ENCODE results near the gene C5orf52. TPM values are rescaled to one million over a fixed set of nuclear protein-coding genes. Genes with fewer than 3 reads are reported as not detected.

Gene C5orf52
- total and polyA plus RNA-seq, 2 experiments from 2014 or later = not detected

- Histone ChIP-seq H3K4me2 (no peak overlapping the region), H3F3A (replicated peaks; ENCODE audit: low read depth) (no peaks in the 10 kb centered on the region), H3K4me3 (no peak overlapping the region), H4K20me1 (replicated peaks; ENCODE audit: insufficient read depth) (no peaks in the 10 kb centered on the region), H2AFZ (no peak overlapping the region), H3K27ac (ENCODE audit: low read depth) (no peak overlapping the region), H3K36me3 (ENCODE audit: insufficient read depth) (no peaks in the 10 kb centered on the region), H3K9me2 (ENCODE audit: insufficient read depth) (no peaks in the 10 kb centered on the region), H3K4me1 (ENCODE audit: insufficient read depth) (peaks cover 6% of the 10 kb centered on the region; the same call in 1 of the 2 replicates), H3K27me3 (ENCODE audit: insufficient read depth) (peaks cover 40% of the 10 kb centered on the region), H3K79me2 (replicated peaks; ENCODE audit: insufficient read depth) (no peaks in the 10 kb centered on the region)
- no peaks in the 10 kb centered on the region for H3K36me3 Mint-ChIP-seq (ENCODE audit: low read depth)
- no peak overlapping the region for H3K4me3 Mint-ChIP-seq
- DNase-seq (ENCODE audit: low spot score) (no peak), ATAC-seq (no peak)
- H3K9me3 Mint-ChIP-seq = peaks cover 7% of the 10 kb centered on the region; the same call in 1 of the 3 replicates
- TF ChIP-seq EZH2phosphoT487 (IDR thresholded peaks at IDR 0.05; ENCODE audit: unreplicated experiment) (no peak), POLR2AphosphoS5 (IDR thresholded peaks at IDR 0.05; ENCODE audit: low read depth) (no peak), ZNF331 (CRISPR knock-in tag; IDR thresholded peaks at IDR 0.05; ENCODE audit: low read depth) (no peak), JUNB (IDR thresholded peaks at IDR 0.05; ENCODE audit: unreplicated experiment) (no peak), STAT1 (IDR thresholded peaks at IDR 0.05; ENCODE audit: unreplicated experiment) (no peak), ZNF114 (CRISPR knock-in tag; IDR thresholded peaks at IDR 0.05) (no peak), NANOG (IDR thresholded peaks at IDR 0.05; ENCODE audit: borderline replicate concordance) (no peak), EZH2 (IDR thresholded peaks at IDR 0.05; ENCODE audit: low read depth, unreplicated experiment) (no peak)
- peaks cover 13% of the 10 kb centered on the region for H3K4me1 Mint-ChIP-seq
- no peak overlapping the region for H3K27ac Mint-ChIP-seq
- H3K27me3 Mint-ChIP-seq (ENCODE audit: insufficient read depth, low read depth, poor library complexity) = peaks cover 30% of the 10 kb centered on the region
Observed at GRCh38 chr5:157668356-157668755, 3.0 kb upstream of the C5orf52 start.

GRCh38 chr5:157669701-157670097 lies 1.6 kb upstream of the C5orf52 start:
- Mint-ChIP-seq H3K36me3 (ENCODE audit: low read depth) (no peaks in the 10 kb centered on the region), H3K4me1 (peaks cover 13% of the 10 kb centered on the region), H3K27me3 (ENCODE audit: insufficient read depth, low read depth, poor library complexity) (peaks cover 34% of the 10 kb centered on the region), H3K4me3 (peak overlapping the region; percentile 94), H3K27ac (no peak overlapping the region), H3K9me3 (peaks cover 4% of the 10 kb centered on the region; the same call in 1 of the 3 replicates)
- no peaks in the 10 kb centered on the region for H4K20me1 ChIP-seq (replicated peaks; ENCODE audit: insufficient read depth)
- no peak overlapping the region; the same call in 1 of the 2 replicates for H3K4me3 ChIP-seq
- peaks cover 42% of the 10 kb centered on the region for H3K27me3 ChIP-seq (ENCODE audit: insufficient read depth)
- no peaks in the 10 kb centered on the region for H3F3A ChIP-seq (replicated peaks; ENCODE audit: low read depth)
- H3K4me1 ChIP-seq (ENCODE audit: insufficient read depth) = peaks cover 6% of the 10 kb centered on the region; the same call in 1 of the 2 replicates
- no peaks in the 10 kb centered on the region for H3K36me3 ChIP-seq (ENCODE audit: insufficient read depth)
- H2AFZ ChIP-seq = no peak overlapping the region
- H3K79me2 ChIP-seq (replicated peaks; ENCODE audit: insufficient read depth) = no peaks in the 10 kb centered on the region
- H3K4me2 ChIP-seq = no peak overlapping the region
- no peak overlapping the region for H3K27ac ChIP-seq (ENCODE audit: low read depth)
- ATAC-seq (no peak), DNase-seq (ENCODE audit: low spot score) (no peak)
- H3K9me2 ChIP-seq (ENCODE audit: insufficient read depth) = no peaks in the 10 kb centered on the region
- TF ChIP-seq POLR2AphosphoS5 (IDR thresholded peaks at IDR 0.05; ENCODE audit: low read depth) = no peak
- TF ChIP-seq ETS1 (IDR thresholded peaks at IDR 0.05) = no peak
- no peak for TF ChIP-seq CREB1 (CRISPR knock-in tag; IDR thresholded peaks at IDR 0.05; ENCODE audit: low read depth)
- no peak for TF ChIP-seq NANOG (IDR thresholded peaks at IDR 0.05; ENCODE audit: borderline replicate concordance)
- TF ChIP-seq EZH2phosphoT487 (IDR thresholded peaks at IDR 0.05; ENCODE audit: unreplicated experiment) = no peak
- TF ChIP-seq EZH2 (IDR thresholded peaks at IDR 0.05; ENCODE audit: low read depth, unreplicated experiment) = no peak
- no peak for TF ChIP-seq REST (IDR thresholded peaks at IDR 0.05; ENCODE audit: unreplicated experiment)
- no peak for TF ChIP-seq ZNF331 (CRISPR knock-in tag; IDR thresholded peaks at IDR 0.05; ENCODE audit: low read depth)
- TF ChIP-seq CTCF (conservative IDR thresholded peaks at IDR 0.05; ENCODE audit: low read depth in 2 of 2) = no peak
- TF ChIP-seq JUNB (IDR thresholded peaks at IDR 0.05; ENCODE audit: unreplicated experiment) = no peak
- no peak for TF ChIP-seq STAT1 (IDR thresholded peaks at IDR 0.05; ENCODE audit: unreplicated experiment)

All from GM23338 (cell line).